H9 (cell line): Measurements from ENCODE around the gene ITPKC. TPM values are rescaled to one million over a fixed set of nuclear protein-coding genes. Genes with fewer than 3 reads are reported as not detected.

ENCODE experiments used
- DNase-seq: peaks from one replicate; pipeline ENCODE4 v3.0.0-alpha.2; 2017
- H2AFZ ChIP-seq: one replicate; pipeline ENCODE4 v1.6.1; 2013; ENCODE audit warnings: mild to moderate bottlenecking, low read length, control low read depth, moderate library complexity
- H2AK5ac ChIP-seq: 2 replicates; pipeline ENCODE4 v1.6.1; 2013; ENCODE audit warnings: low read length, control low read depth, mixed read lengths; ENCODE audit not compliant: insufficient read length
- H2BK120ac ChIP-seq: one replicate; pipeline ENCODE4 v1.6.1; 2013; ENCODE audit warnings: low read depth, mild to moderate bottlenecking, low read length, control low read depth, inconsistent platforms; ENCODE audit not compliant: poor library complexity, severe bottlenecking
- H2BK12ac ChIP-seq: 2 replicates; pipeline ENCODE4 v1.6.1; 2013; ENCODE audit warnings: low read length, control low read depth, mixed read lengths, low read depth; ENCODE audit not compliant: insufficient read length
- H2BK15ac ChIP-seq: 2 replicates; pipeline ENCODE4 v1.6.1; 2013; ENCODE audit warnings: low read depth, low read length, control low read depth
- H2BK20ac ChIP-seq: one replicate; pipeline ENCODE4 v1.6.1; 2013; ENCODE audit warnings: low read depth, mild to moderate bottlenecking, low read length, control low read depth, inconsistent platforms; ENCODE audit not compliant: poor library complexity, severe bottlenecking
- H2BK5ac ChIP-seq: 2 replicates; pipeline ENCODE4 v1.6.1; 2013; ENCODE audit warnings: low read length, control low read depth, mixed read lengths; ENCODE audit not compliant: insufficient read length
- H3K14ac ChIP-seq: 2 replicates; pipeline ENCODE4 v1.6.1; 2013; ENCODE audit warnings: low read length, control low read depth; ENCODE audit not compliant: insufficient read depth
- H3K18ac ChIP-seq: 2 replicates; pipeline ENCODE4 v1.6.1; 2013; ENCODE audit warnings: low read depth, mild to moderate bottlenecking, mixed read lengths, low read length, control low read depth; ENCODE audit not compliant: insufficient read length
- H3K23ac ChIP-seq: 2 replicates; pipeline ENCODE4 v1.6.1; 2013; ENCODE audit warnings: low read length, control low read depth, mixed read lengths, low read depth; ENCODE audit not compliant: insufficient read length
- H3K23me2 ChIP-seq: 2 replicates; pipeline ENCODE4 v1.6.1; 2013; ENCODE audit warnings: low read depth, mild to moderate bottlenecking, mixed read lengths, low read length, control low read depth; ENCODE audit not compliant: insufficient read length, poor library complexity, severe bottlenecking
- H3K27ac ChIP-seq: 2 replicates; pipeline ENCODE4 v1.5.1; 2013; ENCODE audit warnings: low read length, control low read depth, mixed read lengths, low read depth; ENCODE audit not compliant: insufficient read length
- H3K27me3 ChIP-seq: 2 replicates; pipeline ENCODE4 v1.6.1; 2013; ENCODE audit warnings: low read length, control low read depth, inconsistent platforms; ENCODE audit not compliant: insufficient read depth
- H3K4ac ChIP-seq: 2 replicates; pipeline ENCODE4 v1.6.1; 2013; ENCODE audit warnings: low read depth, mild to moderate bottlenecking, control low read depth, inconsistent platforms, low read length, moderate library complexity
- H3K4me1 ChIP-seq: 2 replicates; pipeline ENCODE4 v1.6.1; 2013; ENCODE audit warnings: low read length, control low read depth, inconsistent platforms; ENCODE audit not compliant: insufficient read depth
- H3K4me2 ChIP-seq: 2 replicates; pipeline ENCODE4 v1.6.1; 2013; ENCODE audit warnings: low read length, control low read depth, mixed read lengths; ENCODE audit not compliant: insufficient read length, insufficient read depth
- H3K56ac ChIP-seq: 2 replicates; pipeline ENCODE4 v1.6.1; 2013; ENCODE audit warnings: low read depth, mild to moderate bottlenecking, mixed read lengths, low read length, control low read depth; ENCODE audit not compliant: insufficient read length
- H3K79me1 ChIP-seq: 2 replicates; pipeline ENCODE4 v1.6.1; 2013; ENCODE audit warnings: low read depth, mild to moderate bottlenecking, moderate library complexity, low read length, control low read depth, inconsistent platforms; ENCODE audit not compliant: insufficient read depth, poor library complexity, severe bottlenecking
- H3K79me2 ChIP-seq: 2 replicates; pipeline ENCODE4 v1.6.1; 2013; ENCODE audit warnings: low read length, control low read depth, inconsistent platforms; ENCODE audit not compliant: insufficient read depth
- H3K9ac ChIP-seq: 2 replicates; pipeline ENCODE4 v1.6.1; 2013; ENCODE audit warnings: low read length, control low read depth, mixed read lengths; ENCODE audit not compliant: insufficient read length; ENCODE audit errors: extremely low read depth
- H3K9me3 ChIP-seq: one replicate; pipeline ENCODE4 v1.6.1; 2013; ENCODE audit warnings: low read depth, low read length, inconsistent platforms; ENCODE audit not compliant: control insufficient read depth
- H3T11ph ChIP-seq: one replicate; pipeline ENCODE4 v1.6.1; 2013; ENCODE audit warnings: mild to moderate bottlenecking, low read length, control low read depth, inconsistent platforms
- H4K20me1 ChIP-seq: one replicate; pipeline ENCODE4 v1.6.1; 2013; ENCODE audit not compliant: control insufficient read depth, insufficient read length, insufficient read depth
- H4K5ac ChIP-seq: 2 replicates; pipeline ENCODE4 v1.6.1; 2013; ENCODE audit warnings: low read depth, mild to moderate bottlenecking, mixed read lengths, low read length, control low read depth; ENCODE audit not compliant: insufficient read length
- H4K8ac ChIP-seq: replicated peaks from 2 replicates; pipeline ENCODE4 v1.6.1; 2013; ENCODE audit warnings: low read length, control low read depth, mixed read lengths, low read depth; ENCODE audit not compliant: insufficient read length
- H4K91ac ChIP-seq: 2 replicates; pipeline ENCODE4 v1.6.1; 2013; ENCODE audit warnings: low read depth, mild to moderate bottlenecking, moderate library complexity, mixed read lengths, low read length, control low read depth; ENCODE audit not compliant: insufficient read length
- H3K27ac Mint-ChIP-seq, 3 experiments: 2 replicates in 2 of 3; 3 replicates in 1 of 3; pipeline ENCODE4 v1.8.0; 2020 to 2021; ENCODE audit warnings: mixed read lengths in 3 of 3, mild to moderate bottlenecking in 1 of 3, moderate library complexity in 1 of 3
- H3K27me3 Mint-ChIP-seq: 2 replicates; pipeline ENCODE4 v1.8.0; 2021; ENCODE audit warnings: low read depth, mild to moderate bottlenecking, moderate library complexity, mixed read lengths
- H3K36me3 Mint-ChIP-seq, 3 experiments: 2 replicates in 2 of 3; 3 replicates in 1 of 3; pipeline ENCODE4 v1.8.0; 2020 to 2021; ENCODE audit warnings: low read depth in 3 of 3, mixed read lengths in 3 of 3; ENCODE audit not compliant: insufficient read depth in 1 of 3
- H3K4me1 Mint-ChIP-seq, 2 experiments: 2 replicates each; pipeline ENCODE4 v1.8.0; 2020; ENCODE audit warnings: mixed read lengths in 2 of 2
- H3K4me3 Mint-ChIP-seq, 2 experiments: 2 replicates in 1 of 2; 3 replicates in 1 of 2; pipeline ENCODE4 v1.8.0; 2020 to 2021; ENCODE audit warnings: mild to moderate bottlenecking in 2 of 2, mixed read lengths in 2 of 2, moderate library complexity in 1 of 2
- H3K9me3 Mint-ChIP-seq, 2 experiments: 2 replicates in 1 of 2; 3 replicates in 1 of 2; pipeline ENCODE4 v1.8.0; 2020; ENCODE audit warnings: mild to moderate bottlenecking in 2 of 2, mixed read lengths in 2 of 2, moderate library complexity in 1 of 2
- CTCF ChIP-seq: fragments of 200-600 bp; sonication (generic); conservative IDR thresholded peaks from 3 replicates; pipeline ENCODE4 v1.8.0; 2021; ENCODE audit warnings: antibody characterized with exemption, mild to moderate bottlenecking
- WGBS: extraction: QIAGEN DNeasy Blood & Tissue Kit; methylation state at CpG from one replicate; pipeline ENCODE4 v1.1.7; 2013; ENCODE audit warnings: missing lambda C conversion rate, low lambda C conversion rate, mixed read lengths; ENCODE audit not compliant: insufficient read length; ENCODE audit errors: extremely low coverage; 5-methylcytosine and 5-hydroxymethylcytosine counted together
- total RNA-seq: library from RNA; stranded (reverse); gene quantifications from 2 replicates; pipeline ENCODE4 v1.2.1, GENCODE V29; 2021

The ITPKC gene
- total RNA-seq, 1 experiment from 2014 or later = 11.2 TPM

- H3T11ph ChIP-seq = peak within 1 kb of the TSS; percentile 86
- H3K79me1 ChIP-seq = no peaks in the 10 kb centered on the region
- peak; percentile 100 for DNase-seq
- Mint-ChIP-seq H3K4me3 (peak within 1 kb of the TSS; percentile 95 to 98), H3K27me3 (no peaks in the 10 kb centered on the region; the same call in none of the 2 replicates), H3K27ac (peak within 1 kb of the TSS; percentile 99), H3K4me1 (peaks cover 29 to 39% of the 10 kb centered on the region in 2 experiments), H3K36me3 (peaks cover 31 to 40% (median 32%) of the 10 kb centered on the region in 3 experiments), H3K9me3 (peaks cover 0 to 3% of the 10 kb centered on the region in 2 experiments; a peak in 1 of 5 replicates)
- H2BK20ac ChIP-seq = no peak within 1 kb of the TSS
- peak within 1 kb of the TSS; percentile 71 for H2BK5ac ChIP-seq
- H3K4ac ChIP-seq = peak within 1 kb of the TSS; percentile 71
- peak within 1 kb of the TSS; percentile 93 for H3K27ac ChIP-seq
- H3K18ac ChIP-seq = peak within 1 kb of the TSS; percentile 100
- no peaks in the 10 kb centered on the region for H3K9me3 ChIP-seq
- H3K4me2 ChIP-seq = peak within 1 kb of the TSS; percentile 85
- no peaks in the 10 kb centered on the region for H4K20me1 ChIP-seq
- H2BK15ac ChIP-seq = no peak within 1 kb of the TSS
- no peak within 1 kb of the TSS for H3K23ac ChIP-seq
- peaks cover 9% of the 10 kb centered on the region for H3K23me2 ChIP-seq
- H2BK12ac ChIP-seq = peak within 1 kb of the TSS; percentile 77
- TF ChIP-seq CTCF = no peak
- peak within 1 kb of the TSS; percentile 99 for H3K9ac ChIP-seq
- WGBS = no CpG with 5 or more reads among the region's 43 CpGs
- H3K4me1 ChIP-seq = peaks cover 2% of the 10 kb centered on the region; the same call in 1 of the 2 replicates
- peak within 1 kb of the TSS; percentile 78 for H4K8ac ChIP-seq
- H4K91ac ChIP-seq = peak within 1 kb of the TSS; percentile 82
- H2AK5ac ChIP-seq = no peak within 1 kb of the TSS
- peak within 1 kb of the TSS; percentile 100 for H3K14ac ChIP-seq
- peak within 1 kb of the TSS; percentile 98 for H2BK120ac ChIP-seq
- H3K79me2 ChIP-seq = peaks cover 28% of the 10 kb centered on the region; the same call in 1 of the 2 replicates
- no peaks in the 10 kb centered on the region for H3K27me3 ChIP-seq
- no peak within 1 kb of the TSS for H2AFZ ChIP-seq
- H3K56ac ChIP-seq = peak within 1 kb of the TSS; percentile 95
- H4K5ac ChIP-seq = peak within 1 kb of the TSS; percentile 94
Observed at GRCh38 chr19:40750058-40750873, 33.4 kb downstream of the ITPKC start, which contains the start of gene ACTMAP. Gene ACTMAP (minus strand): TSS chr19:40750477. CDS start chr19:40749803, 674 bp downstream.
